Neural progenitor cell (in vitro differentiated cells): Measurements from ENCODE around the gene PFN2. TPM values are rescaled to one million over a fixed set of nuclear protein-coding genes. Genes with fewer than 3 reads are reported as not detected.

Experiments
- DNase-seq: peaks from one replicate; pipeline ENCODE4 v3.0.0-alpha.2; 2016; ENCODE audit warnings: low spot score
- H2AFZ ChIP-seq: fragments of 200-600 bp; sonication (generic); replicated peaks from 2 replicates; pipeline ENCODE4 v1.6.1; 2016; ENCODE audit warnings: antibody characterized with exemption
- H3F3A ChIP-seq: fragments of 200-600 bp; sonication (generic); 2 replicates; pipeline ENCODE4 v1.6.1; 2016; ENCODE audit warnings: antibody characterized with exemption, low read depth
- H3K27ac ChIP-seq: fragments of 200-600 bp; sonication (generic); 2 replicates; pipeline ENCODE4 v1.5.1; 2016; ENCODE audit warnings: mild to moderate bottlenecking
- H3K27me3 ChIP-seq: fragments of 200-600 bp; sonication (generic); 2 replicates; pipeline ENCODE4 v1.6.1; 2016; ENCODE audit warnings: mild to moderate bottlenecking, moderate library complexity
- H3K36me3 ChIP-seq: fragments of 200-600 bp; sonication (generic); 2 replicates; pipeline ENCODE4 v1.5.1; 2016
- H3K4me1 ChIP-seq: fragments of 200-600 bp; sonication (generic); 2 replicates; pipeline ENCODE4 v1.6.1; 2016; ENCODE audit warnings: mixed run types
- H3K4me2 ChIP-seq: fragments of 200-600 bp; sonication (generic); 2 replicates; pipeline ENCODE4 v1.6.1; 2016
- H3K4me3 ChIP-seq: fragments of 200-600 bp; sonication (generic); 2 replicates; pipeline ENCODE4 v1.5.1; 2016
- H3K79me2 ChIP-seq: fragments of 200-600 bp; sonication (generic); 2 replicates; pipeline ENCODE4 v1.6.1; 2016; ENCODE audit warnings: low read depth
- H3K9ac ChIP-seq: fragments of 200-600 bp; sonication (generic); 2 replicates; pipeline ENCODE4 v1.6.1; 2016
- H3K9me3 ChIP-seq: fragments of 200-600 bp; sonication (generic); 2 replicates; pipeline ENCODE4 v1.5.1; 2016; ENCODE audit warnings: low read depth
- H4K20me1 ChIP-seq: fragments of 200-600 bp; sonication (generic); 2 replicates; pipeline ENCODE4 v1.6.1; 2016; ENCODE audit warnings: low read depth
- H3K27ac Mint-ChIP-seq: 3 replicates; pipeline ENCODE4 v1.8.0; 2021; ENCODE audit warnings: mixed read lengths
- H3K27me3 Mint-ChIP-seq: 2 replicates; pipeline ENCODE4 v1.8.0; 2022; ENCODE audit warnings: low read depth, mild to moderate bottlenecking, inconsistent platforms, moderate library complexity, mixed read lengths; ENCODE audit not compliant: insufficient read depth
- H3K36me3 Mint-ChIP-seq: 3 replicates; pipeline ENCODE4 v1.8.0; 2021; ENCODE audit warnings: mixed read lengths
- H3K4me1 Mint-ChIP-seq: 3 replicates; pipeline ENCODE4 v1.8.0; 2021; ENCODE audit warnings: mixed read lengths
- H3K4me3 Mint-ChIP-seq: 3 replicates; pipeline ENCODE4 v1.8.0; 2021; ENCODE audit warnings: mild to moderate bottlenecking, moderate library complexity, mixed read lengths
- H3K9me3 Mint-ChIP-seq: 3 replicates; pipeline ENCODE4 v1.8.0; 2020; ENCODE audit warnings: mixed read lengths
- CTCF ChIP-seq: fragments of 200-600 bp; sonication (generic); IDR thresholded peaks from 2 replicates; pipeline ENCODE4 v1.5.1; 2017; ENCODE audit warnings: antibody characterized with exemption, mild to moderate bottlenecking
- EZH2 ChIP-seq: fragments of 200-600 bp; sonication (generic); IDR thresholded peaks from 2 replicates; pipeline ENCODE4 v1.6.1; 2017; ENCODE audit warnings: antibody characterized with exemption, mild to moderate bottlenecking, moderate library complexity
- EZH2phosphoT487 ChIP-seq: fragments of 200-600 bp; sonication (generic); IDR thresholded peaks from 2 replicates; pipeline ENCODE4 v1.6.1; 2017; ENCODE audit warnings: antibody characterized with exemption
- total RNA-seq: library from RNA; depleted of rRNA; stranded (reverse); fragments of >200 nt; gene quantifications from 2 replicates; pipeline ENCODE4 v1.2.3, GENCODE V29; 2015; ENCODE audit warnings: low replicate concordance

PFN2 gene
- total RNA-seq, 1 donor from 2014 or later = 481 TPM

- H3K27ac ChIP-seq = no peak overlapping the region
- Mint-ChIP-seq H3K27ac (no peak overlapping the region), H3K9me3 (peaks cover 6% of the 10 kb centered on the region), H3K4me3 (no peak overlapping the region), H3K36me3 (no peaks in the 10 kb centered on the region), H3K4me1 (peaks cover 2% of the 10 kb centered on the region), H3K27me3 (peaks cover 2% of the 10 kb centered on the region)
- no peak overlapping the region for H3K4me2 ChIP-seq
- H3K4me1 ChIP-seq = no peaks in the 10 kb centered on the region
- H3K36me3 ChIP-seq = no peaks in the 10 kb centered on the region
- DNase-seq = no peak
- H3K27me3 ChIP-seq = no peaks in the 10 kb centered on the region
- H3K9me3 ChIP-seq = no peaks in the 10 kb centered on the region
- no peak overlapping the region for H2AFZ ChIP-seq
- no peaks in the 10 kb centered on the region for H4K20me1 ChIP-seq
- no peaks in the 10 kb centered on the region for H3K79me2 ChIP-seq
- no peaks in the 10 kb centered on the region for H3F3A ChIP-seq
- no peak overlapping the region for H3K4me3 ChIP-seq
- H3K9ac ChIP-seq = no peak overlapping the region
- TF ChIP-seq EZH2phosphoT487 (no peak), EZH2 (no peak), CTCF (no peak)
Measured at GRCh38 chr3:150000641-150001040, 29.9 kb upstream of the PFN2 start.

- H3K9me3 ChIP-seq = no peaks in the 10 kb centered on the region
- no peak overlapping the region for H3K4me3 ChIP-seq
- no peaks in the 10 kb centered on the region for H3K36me3 ChIP-seq
- peaks cover 17% of the 10 kb centered on the region for H3K9me3 Mint-ChIP-seq
- peaks cover 2% of the 10 kb centered on the region for H3K4me1 Mint-ChIP-seq
- no peaks in the 10 kb centered on the region for H4K20me1 ChIP-seq
- no peaks in the 10 kb centered on the region for H3F3A ChIP-seq
- no peak for DNase-seq
- H3K27me3 Mint-ChIP-seq = peaks cover 4% of the 10 kb centered on the region
- H3K79me2 ChIP-seq = no peaks in the 10 kb centered on the region
- no peaks in the 10 kb centered on the region for H3K27me3 ChIP-seq
- no peak overlapping the region for H3K27ac Mint-ChIP-seq
- H3K36me3 Mint-ChIP-seq = no peaks in the 10 kb centered on the region
- no peak overlapping the region for H3K4me2 ChIP-seq
- H3K4me3 Mint-ChIP-seq = peak overlapping the region; percentile 4
- H3K27ac ChIP-seq = no peak overlapping the region
- H2AFZ ChIP-seq = no peak overlapping the region
- no peak overlapping the region for H3K9ac ChIP-seq
- no peak for TF ChIP-seq EZH2
- no peak for TF ChIP-seq EZH2phosphoT487
- TF ChIP-seq CTCF = no peak
- no peaks in the 10 kb centered on the region for H3K4me1 ChIP-seq
Measured at GRCh38 chr3:149999421-149999820, 28.7 kb upstream of the PFN2 start.

GRCh38 chr3:149998946-149999345, 28.3 kb upstream of the PFN2 start:
- Histone ChIP-seq H4K20me1 (no peaks in the 10 kb centered on the region), H2AFZ (no peak overlapping the region), H3K36me3 (no peaks in the 10 kb centered on the region), H3F3A (no peaks in the 10 kb centered on the region), H3K4me1 (no peaks in the 10 kb centered on the region), H3K27ac (no peak overlapping the region), H3K9me3 (no peaks in the 10 kb centered on the region), H3K4me2 (no peak overlapping the region), H3K27me3 (no peaks in the 10 kb centered on the region), H3K9ac (no peak overlapping the region), H3K79me2 (no peaks in the 10 kb centered on the region), H3K4me3 (no peak overlapping the region)
- peaks cover 2% of the 10 kb centered on the region for H3K4me1 Mint-ChIP-seq
- no peak overlapping the region for H3K27ac Mint-ChIP-seq
- H3K9me3 Mint-ChIP-seq = peaks cover 17% of the 10 kb centered on the region
- no peaks in the 10 kb centered on the region for H3K36me3 Mint-ChIP-seq
- TF ChIP-seq EZH2 (no peak), EZH2phosphoT487 (no peak), CTCF (no peak)
- no peak overlapping the region for H3K4me3 Mint-ChIP-seq
- peaks cover 5% of the 10 kb centered on the region for H3K27me3 Mint-ChIP-seq
- DNase-seq = no peak
